GM18909 (cell line): ENCODE measurements around the gene RPL35A.
"Not testable (repeated sequence)": the region's sequence is repeated elsewhere in the genome, so short reads cannot be mapped to it uniquely, and the experiment has no call there.

Experiments used
- ATAC-seq: cut with Tn5 transposase; IDR thresholded peaks from one replicate; pipeline ENCODE4 v1.9.1; 2021; ENCODE audit warnings: mild to moderate bottlenecking; ENCODE audit not compliant: unreplicated experiment, poor library complexity

Gene RPL35A

DNA sequence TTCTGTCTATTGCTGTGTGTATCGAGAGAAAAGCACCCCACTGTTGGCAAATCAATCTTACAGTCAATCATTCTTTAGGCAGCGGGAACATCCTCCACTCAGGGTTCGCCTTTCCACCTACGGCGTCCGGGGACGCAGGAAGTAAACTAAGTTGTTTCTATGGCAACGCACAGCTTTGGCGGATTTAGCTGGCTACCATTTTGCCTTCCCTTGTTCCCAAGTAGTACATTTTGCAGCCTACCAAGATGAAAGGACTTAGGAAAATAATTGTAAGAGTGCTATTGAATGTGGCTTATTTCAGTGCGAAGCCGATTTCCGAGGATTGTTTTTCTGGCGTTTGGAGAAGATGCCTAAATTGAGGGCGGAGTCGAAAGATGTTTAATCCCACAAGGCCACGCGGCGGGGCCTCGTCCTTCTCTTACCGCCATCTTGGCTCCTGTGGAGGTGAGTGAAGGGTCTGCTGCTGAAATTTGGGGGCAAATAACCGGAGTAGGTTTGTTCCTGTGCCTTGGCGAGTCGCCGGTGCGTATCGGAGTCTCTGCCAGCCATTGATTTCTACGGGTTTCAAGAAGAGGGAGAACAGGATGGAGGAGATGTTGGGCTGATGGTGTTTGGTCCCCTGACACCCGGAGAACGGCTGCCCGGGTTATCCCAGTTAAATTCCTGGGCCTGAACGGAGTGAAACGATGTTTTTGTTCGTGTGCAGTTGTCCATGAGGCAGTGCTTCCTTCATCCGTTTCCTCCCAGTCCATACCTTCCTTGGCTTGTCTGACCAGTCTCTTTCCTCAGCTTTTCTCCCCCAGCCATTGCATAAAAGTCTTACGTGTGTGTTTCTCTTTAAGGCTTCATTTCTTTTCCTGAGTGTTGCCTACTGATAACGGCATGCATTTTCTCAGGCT lies at the start of gene RPL35A:
Gene RPL35A (plus strand): TSS at position 413 of the 899 bp plus-strand sequence. CDS start 778 bp downstream, outside the sequence.
- peak; percentile 91 for ATAC-seq

DNA sequence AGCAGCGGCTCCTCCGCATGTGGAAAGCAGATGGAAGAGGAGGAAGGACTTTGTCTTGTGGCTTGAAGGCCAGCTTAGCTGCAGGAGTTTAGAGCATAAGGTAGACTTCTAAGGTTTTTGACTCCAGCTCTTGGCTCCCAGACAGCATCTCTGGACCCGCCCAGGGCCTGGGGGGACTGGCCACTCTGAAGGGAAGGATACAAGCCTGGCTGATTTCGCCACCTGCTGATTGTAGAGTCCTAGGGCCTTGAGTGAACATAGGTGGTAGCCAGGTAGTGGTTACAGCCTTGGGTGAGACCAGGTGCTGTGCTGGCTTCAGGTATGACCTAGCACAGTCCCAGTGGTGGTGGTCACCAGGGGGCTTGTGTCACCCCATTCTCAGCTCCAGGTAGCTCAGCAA lies 48.4 kb upstream of the RPL35A start:
- no peak for ATAC-seq

DNA sequence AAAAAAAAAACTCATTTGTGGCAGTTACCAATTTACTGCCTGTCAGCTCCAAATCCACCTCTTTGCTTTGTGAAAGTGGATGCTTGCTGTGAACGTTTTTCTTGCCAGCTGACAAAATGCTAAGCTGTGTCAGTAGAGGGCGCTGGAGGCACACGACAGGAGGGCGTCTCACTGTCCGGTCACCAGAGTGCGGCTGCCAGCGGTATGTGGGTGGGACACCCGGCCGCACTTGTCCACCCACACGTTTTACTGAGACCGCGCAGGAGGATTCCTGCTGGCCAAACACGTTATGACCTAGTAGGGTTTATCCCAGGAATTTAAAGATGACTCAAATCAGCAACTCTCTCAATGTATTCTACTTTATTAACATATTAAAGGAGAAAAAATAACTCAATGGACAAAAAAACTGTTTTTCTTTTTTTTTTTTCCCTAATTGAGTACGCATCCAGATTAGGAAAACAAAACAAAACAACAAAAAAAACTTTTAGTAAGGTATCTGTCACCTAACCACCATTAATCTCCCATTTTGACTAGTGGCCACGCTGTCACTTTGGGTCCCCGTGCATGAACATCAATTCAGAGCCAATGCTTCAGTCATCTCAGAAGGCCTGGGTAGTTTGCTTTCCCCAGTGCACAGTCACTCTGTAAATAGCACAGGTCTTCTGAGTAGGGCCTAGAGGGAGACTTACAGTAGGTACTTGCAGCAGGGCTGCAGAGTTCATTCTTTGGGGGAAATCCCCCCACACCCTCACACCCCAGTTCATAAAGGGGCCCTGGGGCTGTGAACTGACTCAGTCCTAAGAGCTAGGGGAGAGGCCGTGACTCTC lies 43.8 kb upstream of the RPL35A start:
- ATAC-seq = peak; percentile 84

DNA sequence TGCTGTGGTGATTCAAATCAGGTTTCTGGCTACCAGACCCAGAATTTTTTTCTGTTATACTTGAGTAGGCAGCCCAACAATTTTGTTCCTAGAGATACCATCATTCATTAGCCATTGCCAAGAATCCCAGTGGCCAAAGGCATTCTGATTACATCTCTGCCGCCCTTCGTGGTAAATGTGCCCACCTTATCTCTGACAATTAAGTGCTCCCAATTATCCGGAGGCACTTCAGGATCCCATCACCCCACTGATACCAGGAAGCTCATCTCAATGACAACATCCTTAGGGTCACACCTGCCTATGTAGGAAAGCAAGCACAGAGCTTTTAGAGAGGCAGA lies 43.2 kb upstream of the RPL35A start:
- no peak for ATAC-seq

DNA sequence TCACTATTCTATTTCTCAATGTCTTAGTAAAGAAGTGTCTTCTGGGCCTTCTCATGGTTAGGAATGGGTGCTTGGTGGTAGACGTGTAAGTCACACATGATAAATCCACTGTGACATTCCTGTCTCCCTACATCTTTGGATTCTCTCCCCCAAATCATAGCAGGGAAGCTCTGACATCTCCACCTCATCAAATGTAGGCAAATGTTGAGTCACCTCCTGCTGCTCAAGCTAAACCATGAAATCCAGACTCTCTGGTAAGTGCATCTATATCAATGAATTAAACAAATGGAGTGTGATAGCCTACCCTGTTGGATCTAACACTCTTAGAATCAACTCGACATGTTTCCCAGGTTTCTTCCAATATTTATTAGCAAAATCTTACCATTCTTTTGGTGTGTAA lies 42.8 kb upstream of the RPL35A start:
- no peak for ATAC-seq

DNA sequence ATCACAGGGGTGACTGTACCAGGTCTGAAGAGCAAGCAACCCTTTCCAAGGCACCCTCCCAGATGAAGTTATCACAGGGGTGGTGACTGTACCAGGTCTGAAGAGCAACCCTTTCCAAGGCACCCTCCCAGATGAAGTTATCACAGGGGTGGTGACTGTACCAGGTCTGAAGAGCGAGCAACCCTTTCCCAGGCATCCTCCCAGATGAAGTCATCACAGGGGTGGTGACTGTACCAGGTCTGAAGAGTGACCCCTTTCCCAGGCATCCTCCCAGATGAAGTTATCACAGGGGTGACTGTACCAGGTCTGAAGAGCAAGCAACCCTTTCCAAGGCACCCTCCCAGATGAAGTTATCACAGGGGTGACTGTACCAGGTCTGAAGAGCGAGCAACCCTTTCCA lies 41.4 kb upstream of the RPL35A start:
- not testable (repeated sequence) for ATAC-seq

DNA sequence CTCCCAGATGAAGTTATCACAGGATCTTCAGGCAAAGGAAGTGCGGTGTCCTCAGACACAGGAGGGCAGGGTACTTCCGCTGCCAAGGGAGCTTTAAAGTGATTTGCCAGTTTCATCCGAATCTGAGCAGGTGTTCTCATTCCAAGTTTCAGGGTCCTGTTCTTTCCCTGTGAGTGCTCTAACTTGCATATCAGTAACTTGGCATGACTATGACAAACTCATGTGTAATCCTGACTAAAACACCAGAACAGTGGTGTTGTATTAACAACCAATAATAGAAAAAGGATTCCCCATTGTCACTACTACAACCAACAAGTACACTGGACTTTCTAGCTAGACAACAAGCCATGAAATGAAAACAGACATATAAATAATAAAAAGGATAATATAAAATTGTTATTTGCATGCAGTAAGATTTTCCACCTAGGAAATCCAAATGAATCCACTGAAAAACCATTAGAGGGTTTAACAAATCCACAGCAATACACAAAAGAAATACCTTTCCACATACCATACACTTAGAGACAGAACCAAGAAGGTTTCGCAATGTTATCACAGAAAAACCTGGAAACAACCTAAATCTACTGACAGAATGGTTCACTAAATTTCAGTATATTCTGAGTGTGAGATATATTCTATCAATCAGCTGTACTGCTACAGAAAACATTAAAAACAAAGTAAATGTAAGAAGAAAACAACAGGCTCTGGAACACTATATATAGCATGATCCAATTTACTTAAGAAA lies 40.9 kb upstream of the RPL35A start:
- no peak for ATAC-seq

DNA sequence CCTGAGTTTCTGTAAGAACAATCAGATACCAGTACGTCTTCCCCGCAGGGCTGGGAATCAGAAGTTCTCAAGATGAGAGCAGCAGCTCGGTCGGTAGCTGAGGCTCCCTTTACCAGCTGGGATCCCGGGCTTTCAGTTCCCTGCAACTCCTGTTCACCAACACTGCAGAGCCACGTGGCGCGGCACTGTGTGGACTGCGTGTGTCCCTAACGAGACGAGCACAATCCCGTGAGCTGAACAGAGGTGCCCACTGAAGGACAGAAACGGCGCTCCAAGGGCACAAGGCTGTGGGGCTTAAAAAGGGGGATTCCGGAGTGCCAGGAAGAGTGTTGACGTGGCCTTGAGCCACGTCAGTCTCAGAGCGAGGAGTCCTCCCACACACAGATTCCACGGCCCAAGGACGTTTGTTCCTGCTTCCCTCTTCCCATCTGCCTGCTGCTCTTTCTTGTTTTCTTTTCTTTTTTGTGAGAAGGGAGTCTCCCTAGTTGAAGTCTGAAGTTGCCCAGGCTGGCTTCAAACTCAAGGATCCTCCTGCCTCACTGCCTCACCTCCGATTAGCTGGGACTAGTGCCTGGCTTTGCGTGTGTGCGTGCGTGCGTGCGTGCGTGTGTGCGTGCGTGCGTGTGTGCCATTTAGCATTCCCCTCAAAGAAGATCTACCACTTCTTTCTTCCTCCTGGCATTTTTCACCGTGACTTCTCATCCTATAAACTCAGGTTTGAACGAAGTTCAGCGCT lies 37.1 kb upstream of the RPL35A start:
- no peak for ATAC-seq

DNA sequence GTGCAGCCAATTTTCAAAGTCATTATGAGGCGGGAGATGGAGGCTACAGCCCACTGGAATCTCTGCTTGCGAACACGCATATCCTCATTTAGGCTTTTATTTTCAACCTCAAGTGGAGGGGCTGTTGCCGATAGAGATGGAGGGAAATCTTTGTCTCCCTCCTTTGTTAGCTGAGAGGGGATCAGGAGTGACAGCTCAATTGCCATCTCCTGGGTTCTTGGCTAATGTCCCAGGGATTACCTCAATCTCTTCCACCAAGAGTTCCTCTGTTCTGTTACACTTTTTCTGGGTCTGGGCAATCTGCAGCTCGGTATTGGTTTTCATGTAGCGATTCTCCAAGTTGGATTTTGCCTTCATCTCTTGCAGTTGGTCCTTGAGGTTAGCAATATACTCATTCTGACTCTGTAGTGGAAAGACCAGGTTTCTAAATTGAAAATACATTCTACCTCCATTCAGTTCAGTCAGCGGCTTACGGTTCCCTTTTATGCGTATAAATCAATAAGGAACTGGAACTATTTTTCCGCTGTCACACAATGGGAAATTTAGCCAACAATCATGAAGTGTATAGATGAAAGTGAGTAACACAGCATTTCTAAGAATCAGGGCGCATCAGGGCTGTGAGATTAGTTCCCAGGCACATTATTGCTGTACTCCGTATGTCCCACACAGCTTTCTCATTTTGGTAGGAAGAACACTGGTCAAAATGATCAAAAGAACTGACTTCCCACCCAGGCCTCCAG lies 36.2 kb upstream of the RPL35A start:
- ATAC-seq = no peak

DNA sequence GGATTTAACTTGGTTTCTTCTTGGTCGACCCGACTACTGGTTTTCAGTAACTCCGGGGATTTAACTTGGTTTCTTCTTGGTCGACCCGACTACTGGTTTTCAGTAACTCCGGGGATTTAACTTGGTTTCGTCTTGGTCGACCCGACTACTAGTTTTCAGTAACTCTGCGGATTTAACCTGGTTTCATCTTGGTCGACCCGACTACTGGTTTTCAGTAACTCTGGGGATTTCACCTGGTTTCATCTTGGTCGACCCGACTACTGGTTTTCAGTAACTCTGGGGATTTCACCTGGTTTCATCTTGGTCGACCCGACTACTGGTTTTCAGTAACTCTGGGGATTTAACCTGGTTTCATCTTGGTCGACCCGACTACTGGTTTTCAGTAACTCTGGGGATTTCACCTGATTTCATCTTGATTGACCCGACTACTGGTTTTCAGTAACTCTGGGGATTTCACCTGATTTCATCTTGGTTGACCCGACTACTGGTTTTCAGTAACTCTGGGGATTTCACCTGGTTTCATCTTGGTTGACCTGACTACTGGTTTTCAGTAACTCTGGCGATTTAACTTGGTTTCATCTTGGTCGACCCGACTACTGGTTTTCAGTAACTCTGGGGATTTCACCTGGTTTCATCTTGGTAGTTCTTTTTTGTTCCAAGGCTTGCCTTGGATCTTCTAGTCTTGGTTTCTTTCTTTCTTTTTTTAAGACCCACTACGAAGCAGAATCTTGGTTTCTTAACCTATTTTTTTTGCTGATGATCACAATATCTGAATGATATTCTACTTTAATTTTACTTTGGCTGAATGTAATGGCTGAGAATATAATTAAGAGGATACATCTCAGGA lies 28.3 kb upstream of the RPL35A start:
- not testable (repeated sequence) for ATAC-seq

DNA sequence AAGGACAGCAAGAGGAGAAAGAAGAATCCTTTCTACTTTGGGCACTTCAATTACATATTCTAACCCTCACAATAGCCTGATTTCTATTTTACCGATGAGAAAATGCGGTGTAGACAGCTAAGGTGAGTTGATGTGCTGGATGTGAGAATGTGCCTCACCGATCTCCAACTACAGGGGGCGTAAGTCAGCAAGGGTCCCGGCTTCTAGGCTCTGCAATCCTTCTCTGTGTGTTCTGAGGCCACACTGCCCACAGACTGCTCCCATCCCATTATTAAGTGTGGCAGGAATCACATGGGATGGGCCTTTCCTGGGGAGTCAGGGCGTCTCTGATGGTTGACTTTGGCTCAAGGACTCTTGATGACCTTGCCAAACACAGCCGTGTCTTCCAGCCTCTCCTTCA lies 23.6 kb upstream of the RPL35A start:
- no peak for ATAC-seq

DNA sequence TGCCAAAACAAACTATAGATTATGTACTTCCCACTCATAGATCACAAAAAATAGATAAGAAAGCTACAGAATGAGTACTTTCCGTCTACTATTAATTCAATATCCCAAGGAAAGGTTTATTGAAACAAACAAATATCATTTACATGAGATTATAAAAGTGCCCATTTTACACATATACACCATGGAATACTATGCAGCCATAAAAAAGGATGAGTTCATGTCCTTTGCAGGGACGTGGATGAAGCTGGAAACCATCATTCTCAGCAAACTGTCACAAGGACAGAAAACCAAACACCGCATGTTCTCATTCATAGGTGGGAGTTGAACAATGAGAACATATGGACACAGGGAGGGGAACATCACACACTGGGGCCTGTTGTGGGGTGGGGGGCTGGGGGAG lies 22.4 kb upstream of the RPL35A start:
- not testable (repeated sequence) for ATAC-seq

DNA sequence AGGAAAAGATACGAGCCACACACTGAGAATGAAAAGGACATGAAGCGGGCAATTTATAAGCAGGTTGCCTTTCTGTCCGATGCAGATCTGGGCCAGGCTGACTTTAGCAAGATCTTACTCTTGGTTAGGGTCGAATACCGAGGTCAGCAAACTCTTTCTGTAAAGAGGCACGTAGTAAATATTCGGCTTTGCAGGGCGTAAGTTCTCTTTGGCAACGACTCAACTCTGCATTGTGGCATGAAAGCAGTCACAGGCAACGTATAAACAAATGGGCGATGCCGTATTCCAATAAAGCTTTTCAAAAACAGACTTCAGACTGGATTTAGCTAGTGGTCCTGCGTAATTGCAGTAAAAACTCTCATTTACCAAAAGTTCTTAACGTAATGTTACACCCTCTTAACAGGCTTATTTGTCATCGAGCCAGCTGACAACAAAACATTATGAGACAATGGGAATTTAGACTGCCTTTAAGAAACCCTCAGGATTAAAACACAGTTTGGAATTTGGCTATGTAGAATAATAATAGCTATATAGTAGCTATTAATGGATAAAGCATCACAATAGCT lies 13.1 kb upstream of the RPL35A start:
- no peak for ATAC-seq

DNA sequence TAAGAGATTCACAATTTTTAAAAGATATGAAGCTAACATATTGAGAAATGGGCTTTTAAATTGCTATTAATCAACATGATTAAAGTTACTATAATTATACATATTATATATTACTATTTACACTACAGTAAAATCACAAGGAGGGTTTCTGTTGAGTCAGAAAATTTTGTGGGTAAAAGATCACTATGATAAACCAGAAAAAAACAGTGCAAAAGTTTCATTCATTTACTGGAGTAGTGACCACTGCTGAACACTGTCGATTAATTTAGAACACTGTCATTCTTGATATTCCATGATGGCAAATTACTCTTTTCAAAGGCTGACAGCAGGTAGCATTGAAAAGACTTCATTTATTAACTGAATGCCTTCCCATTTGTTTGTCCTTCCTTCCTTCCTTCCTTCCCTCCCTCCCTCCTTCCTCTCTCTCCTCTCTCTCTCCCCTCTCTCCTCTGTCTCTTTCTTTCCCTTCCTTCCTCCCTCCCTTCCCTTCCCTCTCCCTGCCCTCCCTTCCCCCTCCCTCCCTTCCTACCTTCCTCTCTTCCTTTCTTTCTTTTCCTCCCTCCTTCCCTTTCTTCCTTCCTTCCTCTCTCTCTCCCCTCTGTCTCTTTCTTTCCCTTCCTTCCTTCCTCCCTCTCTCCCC lies 9.1 kb upstream of the RPL35A start:
- ATAC-seq = no peak

DNA sequence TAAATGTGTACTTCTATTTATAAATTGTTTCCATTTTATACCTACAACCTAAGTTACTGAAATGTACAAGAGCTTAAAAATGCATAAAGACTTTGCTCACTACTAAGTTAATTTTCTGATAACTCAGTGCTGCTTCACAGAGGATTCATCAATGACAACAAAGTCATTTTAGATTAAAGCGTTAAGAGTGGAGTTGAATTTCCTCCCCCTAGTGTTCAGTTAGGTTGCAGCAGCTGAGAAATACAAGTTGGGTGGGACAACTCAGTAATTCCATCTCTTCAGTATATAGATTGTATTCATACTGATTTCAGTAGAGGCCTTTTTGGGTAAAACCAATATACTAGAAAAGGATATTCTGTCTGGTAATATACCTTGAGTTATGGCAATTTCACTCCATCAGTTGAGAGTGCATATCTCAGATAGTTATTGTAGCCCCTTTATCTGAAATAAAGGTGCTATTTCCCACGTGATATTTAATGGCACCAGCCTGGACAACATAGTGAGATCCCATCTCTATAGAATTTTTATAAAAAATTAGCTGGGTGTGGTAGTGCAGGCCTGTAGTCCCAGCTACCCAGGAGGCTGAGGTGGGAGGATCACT lies 6.9 kb upstream of the RPL35A start:
- no peak for ATAC-seq

DNA sequence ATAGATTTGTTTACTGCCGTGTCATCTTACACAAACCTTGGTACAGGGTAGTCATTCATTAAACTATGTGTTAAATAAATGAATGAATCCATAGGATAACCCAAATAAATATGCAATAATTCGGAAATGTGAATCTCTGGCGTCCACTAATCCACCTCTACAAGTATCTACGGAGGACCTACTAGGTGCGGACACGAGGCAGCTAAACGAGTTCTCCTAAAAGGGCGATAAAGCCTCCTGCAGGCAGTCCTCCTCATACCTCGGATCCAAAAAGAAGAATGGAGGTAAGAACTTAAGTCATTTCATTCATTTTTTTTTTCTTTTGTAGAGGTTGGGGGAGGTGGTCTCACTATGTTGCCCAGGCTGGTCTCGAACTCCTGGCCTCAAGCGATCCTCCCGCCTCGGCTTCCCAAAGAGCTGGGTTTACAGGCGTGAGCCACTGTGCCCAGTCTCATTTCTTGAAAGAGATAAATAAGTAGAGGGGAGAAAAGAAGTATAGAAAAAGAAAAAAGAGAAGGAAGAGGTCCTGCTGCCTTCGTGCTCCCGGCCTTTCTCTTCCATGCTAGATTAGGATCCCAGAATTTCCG lies 706 bp upstream of the RPL35A start:
- peak; percentile 2 for ATAC-seq

DNA sequence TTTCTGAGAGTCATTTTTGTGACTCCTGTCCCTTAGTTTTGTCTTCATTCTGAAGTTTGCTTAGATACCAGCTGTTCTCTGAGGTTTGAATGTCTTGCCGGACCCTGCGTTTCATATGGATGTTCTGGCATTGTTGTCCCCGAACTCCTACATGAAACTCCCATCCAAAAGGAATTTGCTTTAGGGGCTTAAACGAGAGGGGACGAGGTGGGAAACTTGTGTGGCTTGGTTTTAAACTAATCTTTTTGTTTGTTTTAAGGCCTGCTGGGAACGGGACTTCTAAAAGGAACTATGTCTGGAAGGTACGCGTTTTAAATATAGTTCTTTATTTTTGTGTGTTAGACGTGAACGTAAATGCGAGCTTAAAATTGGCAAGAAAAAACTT lies 679 bp downstream of the RPL35A start:
- ATAC-seq = no peak
